WTC11 (cell line): Measurements from ENCODE around the gene IL17F. TPM values are rescaled to one million over a fixed set of nuclear protein-coding genes. Genes with fewer than 3 reads are reported as not detected.

ENCODE experiments used
- ATAC-seq: fragments of 200-7000 bp; cut with Tn5 transposase; 2 replicates; pipeline ENCODE4 v1.10.0; 2021; ENCODE audit warnings: mild to moderate bottlenecking, moderate library complexity
- CTCF ChIA-PET: fragments of 300-600 bp; sonication (Branson Sonifier 250); formaldehyde crosslinking; loops from one replicate; lab custom pipeline; 2021; ENCODE audit warnings: antibody characterized with exemption; lab: Charles Lee
- POLR2A ChIA-PET: fragments of 350-600 bp; sonication (Branson Sonifier 250); formaldehyde crosslinking; loops from one replicate; lab custom pipeline; 2021; ENCODE audit warnings: antibody characterized with exemption; lab: Charles Lee
- DNase-seq: peaks from one replicate; pipeline ENCODE4 v3.0.0; 2021; ENCODE audit warnings: low spot score
- H3K27ac Mint-ChIP-seq: 2 replicates; pipeline ENCODE4 v1.8.0; 2021; ENCODE audit warnings: mixed read lengths
- H3K27me3 Mint-ChIP-seq: 2 replicates; pipeline ENCODE4 v1.8.0; 2021; ENCODE audit warnings: low read depth, mild to moderate bottlenecking, moderate library complexity, mixed read lengths
- H3K36me3 Mint-ChIP-seq: 2 replicates; pipeline ENCODE4 v1.8.0; 2021; ENCODE audit warnings: mixed read lengths
- H3K4me1 Mint-ChIP-seq: 2 replicates; pipeline ENCODE4 v1.8.0; 2022; ENCODE audit warnings: mixed read lengths
- H3K4me3 Mint-ChIP-seq: 2 replicates; pipeline ENCODE4 v1.8.0; 2021; ENCODE audit warnings: mild to moderate bottlenecking, moderate library complexity, mixed read lengths
- H3K9me3 Mint-ChIP-seq: 2 replicates; pipeline ENCODE4 v1.8.0; 2021; ENCODE audit warnings: mixed read lengths
- CBFB ChIP-seq: sonication (generic); formaldehyde crosslinking; IDR thresholded peaks from 2 replicates; pipeline ENCODE4 v1.8.1; 2022; ENCODE audit warnings: mild to moderate bottlenecking, low read depth, missing genetic modification reagents
- ETV6 ChIP-seq: sonication (generic); formaldehyde crosslinking; IDR thresholded peaks from 2 replicates; pipeline ENCODE4 v1.8.1; 2022; ENCODE audit warnings: mild to moderate bottlenecking, missing genetic modification reagents
- FOXK1 ChIP-seq: sonication (generic); formaldehyde crosslinking; IDR thresholded peaks from 2 replicates; pipeline ENCODE4 v1.8.0; 2022; ENCODE audit warnings: mild to moderate bottlenecking, moderate library complexity, missing genetic modification reagents
- FOXP1 ChIP-seq: sonication (generic); formaldehyde crosslinking; IDR thresholded peaks from 2 replicates; pipeline ENCODE4 v1.8.0; 2022; ENCODE audit warnings: missing genetic modification reagents, mild to moderate bottlenecking, moderate library complexity, borderline replicate concordance
- NFATC4 ChIP-seq: fragments of 250-450 bp; sonication (Bioruptor Pico); IDR thresholded peaks from 2 replicates; pipeline ENCODE4 v1.9.0; 2021; ENCODE audit warnings: mild to moderate bottlenecking
- SOX15 ChIP-seq: fragments of 250-450 bp; sonication (Bioruptor Pico); IDR thresholded peaks from 2 replicates; pipeline ENCODE4 v1.9.0; 2021; ENCODE audit warnings: mild to moderate bottlenecking
- TCF7 ChIP-seq: sonication (generic); formaldehyde crosslinking; IDR thresholded peaks from 2 replicates; pipeline ENCODE4 v1.8.0; 2022; ENCODE audit warnings: mild to moderate bottlenecking, low read depth, missing genetic modification reagents, moderate library complexity
- TEAD1 ChIP-seq: sonication (generic); formaldehyde crosslinking; IDR thresholded peaks from 2 replicates; pipeline ENCODE4 v1.8.0; 2022; ENCODE audit warnings: mild to moderate bottlenecking, missing genetic modification reagents
- ZNF219 ChIP-seq: sonication (generic); formaldehyde crosslinking; IDR thresholded peaks from 2 replicates; pipeline ENCODE4 v1.8.0; 2023; ENCODE audit warnings: missing genetic modification reagents, mild to moderate bottlenecking, borderline replicate concordance
- ZNF317 ChIP-seq: sonication (generic); formaldehyde crosslinking; IDR thresholded peaks from 2 replicates; pipeline ENCODE4 v1.8.1; 2023; ENCODE audit warnings: low read depth, mild to moderate bottlenecking, moderate library complexity, missing genetic modification reagents, borderline replicate concordance
- total RNA-seq: library from RNA; stranded (reverse); gene quantifications from 3 replicates; pipeline ENCODE4 v1.2.3, GENCODE V29; 2021
- TF ChIP-seq, protein P1 (sequence below): fragments of 200-600 bp; IDR thresholded peaks from 2 replicates; pipeline ENCODE4 v1.8.0; 2022; ENCODE audit warnings: antibody characterized with exemption
- TF ChIP-seq, protein P2 (sequence below): sonication (generic); formaldehyde crosslinking; IDR thresholded peaks from 2 replicates; pipeline ENCODE4 v1.8.1; 2022; ENCODE audit warnings: missing genetic modification reagents, borderline replicate concordance
- TF ChIP-seq, protein P3 (sequence below): fragments of 250-450 bp; sonication (Bioruptor Pico); IDR thresholded peaks from 2 replicates; pipeline ENCODE4 v1.9.0; 2021; ENCODE audit warnings: mild to moderate bottlenecking
- TF ChIP-seq, protein P4 (sequence below): sonication (generic); formaldehyde crosslinking; IDR thresholded peaks from 2 replicates; pipeline ENCODE4 v1.8.0; 2023; ENCODE audit warnings: missing genetic modification reagents, mild to moderate bottlenecking, borderline replicate concordance
- TF ChIP-seq, protein P5 (sequence below): fragments of 250-450 bp; sonication (Bioruptor Pico); IDR thresholded peaks from 2 replicates; pipeline ENCODE4 v1.8.0; 2021; ENCODE audit warnings: mild to moderate bottlenecking
- TF ChIP-seq, protein P6 (sequence below): sonication (generic); formaldehyde crosslinking; IDR thresholded peaks from 2 replicates; pipeline ENCODE4 v1.8.0; 2022; ENCODE audit warnings: mild to moderate bottlenecking, missing genetic modification reagents
- TF ChIP-seq, protein P7 (sequence below): sonication (generic); formaldehyde crosslinking; IDR thresholded peaks from 2 replicates; pipeline ENCODE4 v1.8.0; 2022; ENCODE audit warnings: mild to moderate bottlenecking, missing genetic modification reagents
- TF ChIP-seq, protein P8 (sequence below): fragments of 250-450 bp; sonication (Bioruptor Pico); IDR thresholded peaks from 2 replicates; pipeline ENCODE4 v1.9.0; 2021; ENCODE audit warnings: mild to moderate bottlenecking, borderline replicate concordance
- TF ChIP-seq, protein P9 (sequence below): sonication (generic); formaldehyde crosslinking; IDR thresholded peaks from 2 replicates; pipeline ENCODE4 v1.8.0; 2023; ENCODE audit warnings: missing genetic modification reagents

IL17F gene
- total RNA-seq, 1 experiment from 2014 or later = not detected

DNA sequence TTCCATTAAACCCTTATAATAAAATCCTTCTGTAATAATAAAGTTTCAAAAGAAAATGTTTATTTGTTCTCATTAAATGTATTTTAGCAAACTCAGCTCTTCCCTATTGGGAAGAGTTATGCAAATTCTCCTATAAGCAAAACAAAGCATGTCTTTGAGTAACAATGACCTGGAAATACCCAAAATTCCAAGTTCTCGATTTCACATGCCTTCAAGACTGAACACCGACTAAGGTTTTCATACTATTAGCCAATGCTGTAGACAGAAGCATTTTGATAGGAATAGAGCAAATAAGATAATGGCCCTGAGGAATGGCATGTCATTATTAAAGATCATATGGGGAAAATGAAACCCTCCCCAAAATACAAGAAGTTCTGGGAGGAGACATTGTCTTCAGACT is 54.3 kb downstream of the IL17F start:
- TF ChIP-seq, protein P1, sequence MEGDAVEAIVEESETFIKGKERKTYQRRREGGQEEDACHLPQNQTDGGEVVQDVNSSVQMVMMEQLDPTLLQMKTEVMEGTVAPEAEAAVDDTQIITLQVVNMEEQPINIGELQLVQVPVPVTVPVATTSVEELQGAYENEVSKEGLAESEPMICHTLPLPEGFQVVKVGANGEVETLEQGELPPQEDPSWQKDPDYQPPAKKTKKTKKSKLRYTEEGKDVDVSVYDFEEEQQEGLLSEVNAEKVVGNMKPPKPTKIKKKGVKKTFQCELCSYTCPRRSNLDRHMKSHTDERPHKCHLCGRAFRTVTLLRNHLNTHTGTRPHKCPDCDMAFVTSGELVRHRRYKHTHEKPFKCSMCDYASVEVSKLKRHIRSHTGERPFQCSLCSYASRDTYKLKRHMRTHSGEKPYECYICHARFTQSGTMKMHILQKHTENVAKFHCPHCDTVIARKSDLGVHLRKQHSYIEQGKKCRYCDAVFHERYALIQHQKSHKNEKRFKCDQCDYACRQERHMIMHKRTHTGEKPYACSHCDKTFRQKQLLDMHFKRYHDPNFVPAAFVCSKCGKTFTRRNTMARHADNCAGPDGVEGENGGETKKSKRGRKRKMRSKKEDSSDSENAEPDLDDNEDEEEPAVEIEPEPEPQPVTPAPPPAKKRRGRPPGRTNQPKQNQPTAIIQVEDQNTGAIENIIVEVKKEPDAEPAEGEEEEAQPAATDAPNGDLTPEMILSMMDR = no peak
- TF ChIP-seq, protein P2, sequence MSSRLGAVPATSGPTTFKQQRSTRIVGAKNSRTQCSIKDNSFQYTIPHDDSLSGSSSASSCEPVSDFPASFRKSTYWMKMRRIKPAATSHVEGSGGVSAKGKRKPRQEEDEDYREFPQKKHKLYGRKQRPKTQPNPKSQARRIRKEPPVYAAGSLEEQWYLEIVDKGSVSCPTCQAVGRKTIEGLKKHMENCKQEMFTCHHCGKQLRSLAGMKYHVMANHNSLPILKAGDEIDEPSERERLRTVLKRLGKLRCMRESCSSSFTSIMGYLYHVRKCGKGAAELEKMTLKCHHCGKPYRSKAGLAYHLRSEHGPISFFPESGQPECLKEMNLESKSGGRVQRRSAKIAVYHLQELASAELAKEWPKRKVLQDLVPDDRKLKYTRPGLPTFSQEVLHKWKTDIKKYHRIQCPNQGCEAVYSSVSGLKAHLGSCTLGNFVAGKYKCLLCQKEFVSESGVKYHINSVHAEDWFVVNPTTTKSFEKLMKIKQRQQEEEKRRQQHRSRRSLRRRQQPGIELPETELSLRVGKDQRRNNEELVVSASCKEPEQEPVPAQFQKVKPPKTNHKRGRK (CRISPR knock-in tag) = no peak
- TF ChIP-seq, protein P3, sequence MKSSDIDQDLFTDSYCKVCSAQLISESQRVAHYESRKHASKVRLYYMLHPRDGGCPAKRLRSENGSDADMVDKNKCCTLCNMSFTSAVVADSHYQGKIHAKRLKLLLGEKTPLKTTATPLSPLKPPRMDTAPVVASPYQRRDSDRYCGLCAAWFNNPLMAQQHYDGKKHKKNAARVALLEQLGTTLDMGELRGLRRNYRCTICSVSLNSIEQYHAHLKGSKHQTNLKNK (CRISPR knock-in tag) = no peak
- TF ChIP-seq, protein P4, sequence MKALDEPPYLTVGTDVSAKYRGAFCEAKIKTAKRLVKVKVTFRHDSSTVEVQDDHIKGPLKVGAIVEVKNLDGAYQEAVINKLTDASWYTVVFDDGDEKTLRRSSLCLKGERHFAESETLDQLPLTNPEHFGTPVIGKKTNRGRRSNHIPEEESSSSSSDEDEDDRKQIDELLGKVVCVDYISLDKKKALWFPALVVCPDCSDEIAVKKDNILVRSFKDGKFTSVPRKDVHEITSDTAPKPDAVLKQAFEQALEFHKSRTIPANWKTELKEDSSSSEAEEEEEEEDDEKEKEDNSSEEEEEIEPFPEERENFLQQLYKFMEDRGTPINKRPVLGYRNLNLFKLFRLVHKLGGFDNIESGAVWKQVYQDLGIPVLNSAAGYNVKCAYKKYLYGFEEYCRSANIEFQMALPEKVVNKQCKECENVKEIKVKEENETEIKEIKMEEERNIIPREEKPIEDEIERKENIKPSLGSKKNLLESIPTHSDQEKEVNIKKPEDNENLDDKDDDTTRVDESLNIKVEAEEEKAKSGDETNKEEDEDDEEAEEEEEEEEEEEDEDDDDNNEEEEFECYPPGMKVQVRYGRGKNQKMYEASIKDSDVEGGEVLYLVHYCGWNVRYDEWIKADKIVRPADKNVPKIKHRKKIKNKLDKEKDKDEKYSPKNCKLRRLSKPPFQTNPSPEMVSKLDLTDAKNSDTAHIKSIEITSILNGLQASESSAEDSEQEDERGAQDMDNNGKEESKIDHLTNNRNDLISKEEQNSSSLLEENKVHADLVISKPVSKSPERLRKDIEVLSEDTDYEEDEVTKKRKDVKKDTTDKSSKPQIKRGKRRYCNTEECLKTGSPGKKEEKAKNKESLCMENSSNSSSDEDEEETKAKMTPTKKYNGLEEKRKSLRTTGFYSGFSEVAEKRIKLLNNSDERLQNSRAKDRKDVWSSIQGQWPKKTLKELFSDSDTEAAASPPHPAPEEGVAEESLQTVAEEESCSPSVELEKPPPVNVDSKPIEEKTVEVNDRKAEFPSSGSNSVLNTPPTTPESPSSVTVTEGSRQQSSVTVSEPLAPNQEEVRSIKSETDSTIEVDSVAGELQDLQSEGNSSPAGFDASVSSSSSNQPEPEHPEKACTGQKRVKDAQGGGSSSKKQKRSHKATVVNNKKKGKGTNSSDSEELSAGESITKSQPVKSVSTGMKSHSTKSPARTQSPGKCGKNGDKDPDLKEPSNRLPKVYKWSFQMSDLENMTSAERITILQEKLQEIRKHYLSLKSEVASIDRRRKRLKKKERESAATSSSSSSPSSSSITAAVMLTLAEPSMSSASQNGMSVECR (CRISPR knock-in tag) = no peak
- TF ChIP-seq NFATC4 (CRISPR knock-in tag) = no peak
- TF ChIP-seq, protein P5, sequence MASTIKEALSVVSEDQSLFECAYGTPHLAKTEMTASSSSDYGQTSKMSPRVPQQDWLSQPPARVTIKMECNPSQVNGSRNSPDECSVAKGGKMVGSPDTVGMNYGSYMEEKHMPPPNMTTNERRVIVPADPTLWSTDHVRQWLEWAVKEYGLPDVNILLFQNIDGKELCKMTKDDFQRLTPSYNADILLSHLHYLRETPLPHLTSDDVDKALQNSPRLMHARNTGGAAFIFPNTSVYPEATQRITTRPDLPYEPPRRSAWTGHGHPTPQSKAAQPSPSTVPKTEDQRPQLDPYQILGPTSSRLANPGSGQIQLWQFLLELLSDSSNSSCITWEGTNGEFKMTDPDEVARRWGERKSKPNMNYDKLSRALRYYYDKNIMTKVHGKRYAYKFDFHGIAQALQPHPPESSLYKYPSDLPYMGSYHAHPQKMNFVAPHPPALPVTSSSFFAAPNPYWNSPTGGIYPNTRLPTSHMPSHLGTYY = no peak
- TF ChIP-seq ZNF317 = no peak
- no peak for TF ChIP-seq ETV6 (CRISPR knock-in tag)
- no peak for TF ChIP-seq FOXP1 (CRISPR knock-in tag)
- Mint-ChIP-seq H3K27me3 (peaks cover 6% of the 10 kb centered on the region), H3K4me3 (no peak overlapping the region), H3K27ac (peak overlapping the region; percentile 90), H3K36me3 (peaks cover 6% of the 10 kb centered on the region), H3K9me3 (peaks cover 51% of the 10 kb centered on the region), H3K4me1 (peaks cover 29% of the 10 kb centered on the region)
- DNase-seq (no peak), ATAC-seq (peak; percentile 74)
- ChIA-PET CTCF (no interaction called here), POLR2A (no interaction called here)

DNA sequence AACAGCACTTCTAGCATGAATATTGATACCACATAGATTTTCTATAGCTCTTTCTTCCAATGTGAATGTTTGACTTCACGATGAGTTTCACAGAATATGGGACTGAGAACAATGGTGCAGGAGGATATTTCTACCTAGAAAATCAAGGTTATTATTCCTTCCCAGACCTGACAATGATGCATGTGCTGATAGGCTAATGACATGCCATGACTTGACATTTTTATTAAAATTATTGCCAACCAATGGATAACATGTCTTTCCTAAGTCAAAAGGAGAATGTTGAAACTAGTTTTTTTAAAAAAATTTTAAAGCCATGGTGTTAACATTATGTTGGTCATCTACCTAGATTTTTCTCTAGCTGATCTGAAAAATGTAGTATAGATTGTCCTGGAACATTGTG is 57.2 kb downstream of the IL17F start:
- CTCF ChIA-PET = no interaction called here
- H3K27me3 Mint-ChIP-seq = peaks cover 6% of the 10 kb centered on the region
- H3K9me3 Mint-ChIP-seq = peaks cover 36% of the 10 kb centered on the region
- H3K27ac Mint-ChIP-seq = no peak overlapping the region
- POLR2A ChIA-PET = no interaction called here
- no peak overlapping the region for H3K4me3 Mint-ChIP-seq
- peaks cover 52% of the 10 kb centered on the region for H3K4me1 Mint-ChIP-seq
- DNase-seq (no peak), ATAC-seq (no peak)
- peaks cover 6% of the 10 kb centered on the region for H3K36me3 Mint-ChIP-seq
- TF ChIP-seq TCF7 (no peak), SOX15 (CRISPR knock-in tag) (no peak), ZNF219 (CRISPR knock-in tag) (no peak), FOXK1 (CRISPR knock-in tag) (no peak), TEAD1 (CRISPR knock-in tag) (no peak), CBFB (no peak)
- TF ChIP-seq, protein P6, sequence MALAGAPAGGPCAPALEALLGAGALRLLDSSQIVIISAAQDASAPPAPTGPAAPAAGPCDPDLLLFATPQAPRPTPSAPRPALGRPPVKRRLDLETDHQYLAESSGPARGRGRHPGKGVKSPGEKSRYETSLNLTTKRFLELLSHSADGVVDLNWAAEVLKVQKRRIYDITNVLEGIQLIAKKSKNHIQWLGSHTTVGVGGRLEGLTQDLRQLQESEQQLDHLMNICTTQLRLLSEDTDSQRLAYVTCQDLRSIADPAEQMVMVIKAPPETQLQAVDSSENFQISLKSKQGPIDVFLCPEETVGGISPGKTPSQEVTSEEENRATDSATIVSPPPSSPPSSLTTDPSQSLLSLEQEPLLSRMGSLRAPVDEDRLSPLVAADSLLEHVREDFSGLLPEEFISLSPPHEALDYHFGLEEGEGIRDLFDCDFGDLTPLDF = no peak
- TF ChIP-seq, protein P7, sequence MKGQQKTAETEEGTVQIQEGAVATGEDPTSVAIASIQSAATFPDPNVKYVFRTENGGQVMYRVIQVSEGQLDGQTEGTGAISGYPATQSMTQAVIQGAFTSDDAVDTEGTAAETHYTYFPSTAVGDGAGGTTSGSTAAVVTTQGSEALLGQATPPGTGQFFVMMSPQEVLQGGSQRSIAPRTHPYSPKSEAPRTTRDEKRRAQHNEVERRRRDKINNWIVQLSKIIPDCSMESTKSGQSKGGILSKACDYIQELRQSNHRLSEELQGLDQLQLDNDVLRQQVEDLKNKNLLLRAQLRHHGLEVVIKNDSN (CRISPR knock-in tag) = no peak
- TF ChIP-seq, protein P8, sequence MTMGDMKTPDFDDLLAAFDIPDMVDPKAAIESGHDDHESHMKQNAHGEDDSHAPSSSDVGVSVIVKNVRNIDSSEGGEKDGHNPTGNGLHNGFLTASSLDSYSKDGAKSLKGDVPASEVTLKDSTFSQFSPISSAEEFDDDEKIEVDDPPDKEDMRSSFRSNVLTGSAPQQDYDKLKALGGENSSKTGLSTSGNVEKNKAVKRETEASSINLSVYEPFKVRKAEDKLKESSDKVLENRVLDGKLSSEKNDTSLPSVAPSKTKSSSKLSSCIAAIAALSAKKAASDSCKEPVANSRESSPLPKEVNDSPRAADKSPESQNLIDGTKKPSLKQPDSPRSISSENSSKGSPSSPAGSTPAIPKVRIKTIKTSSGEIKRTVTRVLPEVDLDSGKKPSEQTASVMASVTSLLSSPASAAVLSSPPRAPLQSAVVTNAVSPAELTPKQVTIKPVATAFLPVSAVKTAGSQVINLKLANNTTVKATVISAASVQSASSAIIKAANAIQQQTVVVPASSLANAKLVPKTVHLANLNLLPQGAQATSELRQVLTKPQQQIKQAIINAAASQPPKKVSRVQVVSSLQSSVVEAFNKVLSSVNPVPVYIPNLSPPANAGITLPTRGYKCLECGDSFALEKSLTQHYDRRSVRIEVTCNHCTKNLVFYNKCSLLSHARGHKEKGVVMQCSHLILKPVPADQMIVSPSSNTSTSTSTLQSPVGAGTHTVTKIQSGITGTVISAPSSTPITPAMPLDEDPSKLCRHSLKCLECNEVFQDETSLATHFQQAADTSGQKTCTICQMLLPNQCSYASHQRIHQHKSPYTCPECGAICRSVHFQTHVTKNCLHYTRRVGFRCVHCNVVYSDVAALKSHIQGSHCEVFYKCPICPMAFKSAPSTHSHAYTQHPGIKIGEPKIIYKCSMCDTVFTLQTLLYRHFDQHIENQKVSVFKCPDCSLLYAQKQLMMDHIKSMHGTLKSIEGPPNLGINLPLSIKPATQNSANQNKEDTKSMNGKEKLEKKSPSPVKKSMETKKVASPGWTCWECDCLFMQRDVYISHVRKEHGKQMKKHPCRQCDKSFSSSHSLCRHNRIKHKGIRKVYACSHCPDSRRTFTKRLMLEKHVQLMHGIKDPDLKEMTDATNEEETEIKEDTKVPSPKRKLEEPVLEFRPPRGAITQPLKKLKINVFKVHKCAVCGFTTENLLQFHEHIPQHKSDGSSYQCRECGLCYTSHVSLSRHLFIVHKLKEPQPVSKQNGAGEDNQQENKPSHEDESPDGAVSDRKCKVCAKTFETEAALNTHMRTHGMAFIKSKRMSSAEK (CRISPR knock-in tag) = no peak
- TF ChIP-seq, protein P9, sequence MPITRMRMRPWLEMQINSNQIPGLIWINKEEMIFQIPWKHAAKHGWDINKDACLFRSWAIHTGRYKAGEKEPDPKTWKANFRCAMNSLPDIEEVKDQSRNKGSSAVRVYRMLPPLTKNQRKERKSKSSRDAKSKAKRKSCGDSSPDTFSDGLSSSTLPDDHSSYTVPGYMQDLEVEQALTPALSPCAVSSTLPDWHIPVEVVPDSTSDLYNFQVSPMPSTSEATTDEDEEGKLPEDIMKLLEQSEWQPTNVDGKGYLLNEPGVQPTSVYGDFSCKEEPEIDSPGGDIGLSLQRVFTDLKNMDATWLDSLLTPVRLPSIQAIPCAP (CRISPR knock-in tag) = no peak
